ENCODE data around the gene ATP9B.

DNA sequence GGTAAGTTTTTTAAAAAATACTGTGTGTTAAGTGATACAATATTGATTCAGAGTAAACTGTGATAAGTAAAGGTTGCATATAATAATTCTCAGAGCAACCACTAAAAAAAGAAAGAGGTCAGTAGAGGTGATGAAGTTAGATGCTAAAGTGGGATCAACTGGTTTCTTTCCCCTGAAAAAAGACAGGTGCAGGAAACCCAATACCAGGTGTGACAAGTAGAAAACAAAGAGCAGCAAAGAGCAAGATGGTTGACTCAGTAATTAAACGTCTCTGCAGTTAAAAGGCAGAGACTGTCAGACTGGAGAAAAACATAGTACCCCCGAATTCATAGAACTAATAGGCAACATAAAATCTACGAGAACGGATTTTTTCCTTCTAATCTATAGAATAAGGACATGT lies 128.3 kb downstream of the ATP9B start:
- TF ChIP-seq SUZ12 (IDR thresholded peaks at IDR 0.05; ENCODE audit: extremely low read depth, insufficient read depth, insufficient read length) (no peak), YY1 (IDR thresholded peaks at IDR 0.05; ENCODE audit: insufficient read depth, insufficient read length) (no peak), ZNF274 (IDR thresholded peaks at IDR 0.05; ENCODE audit: low read depth, low read length) (no peak)
